GM19438 (cell line): ENCODE measurements around the gene TMEM38B.
"Not testable (repeated sequence)": the region's sequence is repeated elsewhere in the genome, so short reads cannot be mapped to it uniquely, and the experiment has no call there.

ENCODE experiments used
- ATAC-seq: cut with Tn5 transposase; IDR thresholded peaks from one replicate; pipeline ENCODE4 v1.9.1; 2021; ENCODE audit warnings: low read depth; ENCODE audit not compliant: unreplicated experiment

Gene TMEM38B

DNA sequence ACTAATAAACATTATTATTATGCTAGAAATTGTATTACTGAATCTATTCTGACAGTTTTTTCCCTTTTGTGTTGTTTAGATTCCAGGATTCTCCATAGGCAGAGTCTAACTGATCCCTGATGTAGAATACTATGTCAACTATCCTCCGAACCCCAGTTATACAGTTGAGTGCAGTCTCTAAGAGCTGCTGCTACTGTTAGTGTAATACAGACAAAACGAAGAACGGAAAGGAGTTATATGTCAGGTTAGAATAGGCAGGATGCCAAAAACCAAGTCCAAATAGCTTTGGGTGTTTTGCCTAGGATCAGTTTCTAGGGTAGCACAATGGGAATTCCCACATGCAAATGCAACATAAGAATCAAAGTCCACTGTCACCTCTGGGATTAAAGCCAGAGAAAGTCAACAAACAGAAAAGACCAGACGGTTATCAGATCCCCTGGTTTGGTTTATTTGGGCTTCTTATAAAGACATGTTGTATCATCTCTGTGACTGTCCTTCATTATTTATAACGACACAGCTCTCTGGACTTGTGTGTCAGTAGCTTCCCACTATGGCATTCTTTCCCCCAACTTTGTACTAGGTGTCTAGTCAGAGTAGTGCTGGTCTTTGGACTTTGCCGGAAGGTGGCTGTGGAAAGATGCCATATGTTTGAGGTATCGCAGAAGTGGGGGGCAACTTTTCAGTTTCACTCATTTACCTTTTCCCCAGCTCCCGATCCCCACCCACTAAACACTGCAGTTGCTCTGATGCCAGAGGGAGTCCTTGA is 14.9 kb upstream of the TMEM38B start:
- ATAC-seq: no peak

DNA sequence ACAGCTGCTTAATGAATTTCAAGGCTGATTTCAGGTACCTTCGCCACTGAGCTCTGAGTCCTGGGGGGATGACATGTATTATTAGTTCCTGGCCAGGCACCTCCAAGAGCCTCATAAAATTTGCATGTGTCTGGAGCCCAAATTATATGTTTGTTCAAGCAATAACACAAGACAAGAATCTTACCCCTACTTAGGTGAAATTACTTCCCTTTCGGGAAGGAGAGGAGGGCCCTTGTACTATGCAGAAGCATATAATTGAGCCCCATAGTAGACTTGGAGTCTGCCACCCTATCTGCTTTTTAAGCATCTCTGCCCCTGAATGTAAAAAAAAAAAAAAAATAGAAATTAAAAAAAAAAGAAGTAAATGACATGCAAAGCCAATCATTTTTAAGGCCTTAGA is 13.0 kb upstream of the TMEM38B start:
- no peak for ATAC-seq

DNA sequence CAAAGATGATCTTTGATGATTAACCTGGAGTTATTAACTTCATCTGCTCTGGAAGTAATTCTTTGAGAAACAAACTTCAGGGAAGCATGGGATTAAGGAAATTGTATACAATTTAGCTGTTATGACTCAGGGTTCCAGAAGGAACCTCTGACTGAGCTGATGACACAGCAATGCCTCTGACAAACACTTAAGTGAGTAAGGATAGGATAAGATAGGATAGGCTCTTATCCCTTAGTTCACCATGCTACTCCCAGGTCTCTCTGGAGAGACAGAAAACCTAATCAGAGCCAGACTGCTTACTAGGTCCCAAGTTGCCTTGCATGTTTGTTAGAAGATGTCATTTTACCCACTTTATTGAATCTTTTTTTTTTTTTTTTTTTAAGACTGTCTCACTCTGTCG is 12.6 kb upstream of the TMEM38B start:
- no peak for ATAC-seq

DNA sequence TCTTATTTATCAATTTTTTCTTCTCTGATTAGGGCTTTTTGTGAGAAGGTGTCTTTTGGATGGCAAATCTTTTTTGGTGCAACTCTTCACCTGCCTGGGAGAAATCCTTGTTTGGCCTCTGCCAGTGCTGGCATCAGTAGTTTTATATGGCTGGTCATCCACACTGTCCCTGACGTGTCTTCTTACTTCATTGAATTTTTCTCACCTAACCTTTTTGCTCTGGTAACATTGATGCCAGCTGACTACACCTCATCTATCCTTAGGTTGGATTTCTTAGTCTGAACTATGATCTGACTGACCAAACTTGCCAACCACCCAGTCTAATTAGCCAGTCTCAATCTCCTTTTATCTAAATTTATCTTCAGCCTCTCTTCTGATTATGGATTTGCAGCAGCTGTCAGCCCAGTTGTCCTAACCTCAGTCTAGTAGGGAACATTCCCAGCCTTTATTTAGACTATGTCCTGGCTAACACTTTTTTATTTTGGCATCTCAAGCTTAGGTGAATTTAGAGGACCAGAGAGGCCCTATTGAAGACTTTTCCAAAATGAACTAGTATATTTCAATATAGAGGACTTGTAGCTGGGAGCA is 10.6 kb upstream of the TMEM38B start:
- no peak for ATAC-seq

DNA sequence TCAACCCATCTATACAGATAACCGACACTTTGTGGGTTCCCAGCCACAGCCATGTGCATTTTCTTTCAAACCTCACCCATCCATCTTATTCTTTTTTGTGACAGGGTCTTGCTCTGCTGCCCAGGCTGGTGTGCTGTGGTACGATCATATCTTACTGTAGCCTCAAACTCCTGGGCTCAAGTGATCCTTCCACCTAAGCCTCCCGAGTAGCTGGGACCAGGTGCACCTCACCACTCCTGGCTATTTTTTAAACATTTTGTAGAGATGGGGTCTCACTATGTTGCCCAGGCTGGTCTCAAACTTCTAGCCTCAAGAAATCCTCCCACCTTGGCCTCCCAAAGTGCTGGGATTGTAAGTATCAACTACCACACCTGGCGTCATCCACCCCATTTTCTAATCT is 7.4 kb upstream of the TMEM38B start:
- ATAC-seq: no peak

DNA sequence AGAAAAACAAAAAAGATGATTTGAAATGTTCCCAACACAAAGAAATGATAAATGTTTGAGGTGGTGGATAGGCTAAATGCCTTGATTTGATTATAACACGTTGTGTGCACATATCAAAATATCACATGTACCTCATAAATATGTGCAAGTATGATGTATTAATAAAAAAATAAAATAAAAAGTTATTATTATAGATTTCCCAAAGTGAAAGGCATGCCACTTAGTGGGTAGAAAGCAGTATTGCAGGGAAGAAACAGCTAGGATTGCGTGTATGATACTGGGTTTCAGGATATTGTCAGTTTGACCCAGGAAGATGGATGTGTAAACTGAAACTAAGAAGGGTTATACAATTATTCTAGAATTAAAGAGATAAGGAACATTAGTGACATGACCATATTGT is 3.6 kb upstream of the TMEM38B start:
- no peak for ATAC-seq

DNA sequence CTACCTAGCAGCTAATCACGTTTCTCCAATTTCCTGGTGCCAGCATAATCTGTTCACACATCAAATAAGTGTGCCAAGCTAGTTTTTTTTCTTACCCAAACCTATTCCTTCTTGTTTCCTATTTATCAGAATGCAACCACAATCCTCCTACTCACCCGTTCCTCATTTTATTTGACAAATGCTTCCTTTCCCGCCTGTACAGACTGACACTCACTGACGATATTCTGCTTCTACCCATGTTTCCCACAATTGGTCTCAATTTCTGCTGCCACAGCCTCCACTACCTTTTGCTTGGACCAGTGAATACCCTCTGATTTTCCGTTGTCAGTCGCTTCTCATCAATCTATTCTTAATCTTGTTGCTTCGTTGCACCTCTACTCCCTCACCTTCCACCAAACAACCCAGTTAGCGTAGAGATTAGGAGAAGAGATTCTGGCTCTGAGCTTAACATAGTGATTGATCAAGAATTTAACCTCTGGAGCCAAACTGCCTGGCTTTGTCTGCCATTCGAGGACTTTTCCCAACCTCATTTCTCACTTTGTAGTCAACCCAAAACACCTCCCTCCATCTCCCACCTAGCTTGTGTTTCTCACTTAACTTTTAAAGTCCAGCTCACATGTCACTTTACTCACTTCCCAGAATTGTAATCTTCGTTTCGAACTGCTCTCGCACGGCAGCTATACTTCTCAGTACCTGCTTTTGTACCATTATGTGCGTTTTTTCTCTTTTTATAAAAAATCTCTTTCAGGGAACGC is 729 bp upstream of the TMEM38B start:
- ATAC-seq: no peak

DNA sequence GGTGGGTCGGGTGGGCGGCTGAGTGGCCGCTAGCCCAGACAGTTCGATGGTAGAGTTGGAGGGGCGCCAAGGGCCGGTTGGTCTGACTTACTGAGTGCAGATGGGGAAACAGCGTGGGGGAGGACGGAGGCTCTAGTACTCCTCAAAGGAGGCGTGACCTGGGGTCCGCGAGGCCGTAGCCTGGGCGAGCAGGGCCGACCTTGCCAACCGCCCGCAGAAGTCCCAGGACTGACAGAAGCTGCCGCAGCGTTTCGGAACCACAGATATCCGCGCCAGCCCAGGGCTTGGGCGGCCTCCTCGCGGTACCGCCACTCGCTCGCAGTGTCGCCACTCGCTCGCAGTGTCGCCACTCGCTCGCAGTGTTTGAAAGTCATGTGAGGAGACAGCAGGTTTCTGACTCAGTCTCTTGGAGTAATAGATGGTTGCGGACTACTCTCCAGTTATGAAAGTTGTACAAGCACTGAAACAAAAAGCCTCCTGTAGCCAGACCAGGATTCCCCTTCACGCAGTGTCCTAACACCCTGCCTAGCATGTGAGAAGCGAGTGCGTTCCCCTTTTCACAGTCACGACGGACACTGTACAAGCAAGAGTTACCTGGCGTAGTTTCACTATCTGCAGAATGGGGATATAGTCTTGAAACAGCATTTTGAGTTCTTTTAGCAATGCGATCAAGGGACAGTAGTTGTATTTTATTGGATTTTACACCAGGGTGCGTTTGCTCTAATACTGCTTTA is 674 bp downstream of the TMEM38B start:
- ATAC-seq: peak; percentile 74

DNA sequence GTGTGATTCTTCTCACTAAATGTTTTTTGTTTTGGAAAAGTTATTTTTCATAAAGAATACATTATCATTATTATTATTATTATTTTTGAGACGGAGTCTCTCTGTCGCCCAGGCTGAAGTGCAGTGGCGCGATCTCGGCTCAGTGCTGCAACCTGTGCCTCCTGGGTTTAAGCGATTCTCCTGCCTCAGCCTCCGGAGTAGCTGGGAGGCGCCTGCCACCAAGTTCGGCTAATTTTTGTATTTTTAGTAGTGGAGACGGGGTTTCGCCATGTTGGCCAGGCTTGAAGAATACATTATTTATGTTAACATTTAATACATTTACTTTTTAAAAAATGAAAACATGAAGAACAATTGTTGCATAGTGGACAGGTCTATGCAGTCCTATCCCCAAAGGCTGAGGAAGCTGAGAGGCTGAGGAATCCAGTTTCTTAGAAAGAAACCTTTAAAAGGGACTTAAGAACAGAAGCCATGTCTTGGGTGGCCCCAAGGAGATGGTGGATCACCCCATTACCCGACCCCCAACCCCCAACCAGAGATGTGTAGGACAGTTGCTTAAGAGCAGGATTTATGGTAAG is 2.0 kb downstream of the TMEM38B start:
- no peak for ATAC-seq

DNA sequence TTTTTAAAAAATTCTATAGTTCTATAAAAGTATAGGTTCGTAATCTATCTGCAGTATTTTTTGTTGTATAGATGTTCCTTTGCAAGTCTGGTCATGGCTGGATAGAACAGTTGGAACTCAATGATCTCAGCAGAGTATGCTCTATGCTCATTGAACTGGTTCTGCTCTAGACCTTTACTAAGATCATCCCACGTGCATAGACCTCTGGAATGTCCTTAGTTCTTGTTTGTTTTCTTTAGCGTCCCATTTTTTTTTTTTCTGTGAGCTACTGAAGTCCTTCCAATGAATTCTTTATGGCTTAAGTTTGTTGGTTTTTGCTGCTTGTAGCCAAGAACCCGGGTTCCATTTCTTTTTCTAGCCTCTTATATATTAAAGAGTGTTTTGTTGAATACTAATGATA is 3.5 kb downstream of the TMEM38B start:
- no peak for ATAC-seq

DNA sequence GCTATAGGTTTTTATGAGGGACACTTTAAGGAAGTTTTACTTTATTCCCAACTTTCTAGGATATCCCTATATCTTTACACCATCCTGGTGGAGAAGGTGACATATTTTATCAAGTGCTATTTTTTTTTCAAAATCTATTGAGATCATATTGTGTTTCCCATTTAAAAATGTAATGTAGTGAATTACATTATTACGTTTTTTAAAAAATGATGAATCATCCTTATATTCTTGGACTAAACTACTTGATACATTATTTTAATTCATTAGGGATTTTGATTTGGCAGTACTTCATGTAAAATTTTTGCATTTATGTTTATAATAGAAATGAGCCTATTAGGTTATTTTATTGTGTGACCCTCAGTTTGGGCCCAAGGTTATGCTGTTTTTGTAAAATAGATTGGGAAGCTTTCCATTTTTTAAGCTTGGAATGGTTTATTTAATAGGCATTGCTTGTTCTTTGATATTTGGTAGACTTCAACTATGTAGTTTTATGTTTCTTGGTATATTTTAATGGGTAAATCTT is 4.1 kb downstream of the TMEM38B start:
- ATAC-seq: no peak

DNA sequence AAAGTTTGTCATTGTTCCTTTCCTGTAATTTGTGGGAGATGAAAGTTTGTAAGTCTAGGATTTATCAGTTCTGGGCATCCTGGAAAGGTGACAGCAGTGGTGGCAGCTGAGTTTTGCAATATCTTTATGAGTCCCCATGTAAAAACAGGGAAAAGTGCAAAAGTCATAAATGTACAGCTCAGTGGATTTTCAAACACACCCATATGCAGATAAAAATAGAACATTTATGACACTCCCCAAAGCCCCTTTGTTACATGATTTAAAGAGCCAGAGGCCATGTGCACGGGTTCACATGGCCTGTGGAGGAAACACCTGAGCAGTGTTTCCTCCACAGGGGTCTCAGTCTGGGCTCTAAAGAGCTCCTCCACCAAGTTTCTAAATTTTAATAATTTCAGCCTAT is 6.3 kb downstream of the TMEM38B start:
- no peak for ATAC-seq

DNA sequence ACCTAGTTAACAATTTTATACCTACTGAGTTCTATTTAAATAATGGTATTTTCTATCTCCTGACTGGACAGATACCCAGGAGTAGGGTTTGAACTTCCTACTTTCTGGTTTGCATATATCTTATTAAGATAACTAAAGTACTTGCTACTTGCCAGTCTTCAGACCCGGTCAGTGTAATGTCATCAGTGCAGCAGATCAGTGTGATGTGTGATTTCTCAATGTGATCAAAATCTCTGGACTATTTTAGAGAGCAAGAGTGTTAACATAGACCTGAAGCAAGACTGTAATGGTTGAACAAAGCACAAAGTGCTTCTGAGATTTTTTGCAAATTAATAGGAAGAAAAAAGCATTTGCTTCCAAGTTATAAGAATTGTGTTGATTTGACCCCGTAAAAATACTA is 6.8 kb downstream of the TMEM38B start:
- no peak for ATAC-seq

DNA sequence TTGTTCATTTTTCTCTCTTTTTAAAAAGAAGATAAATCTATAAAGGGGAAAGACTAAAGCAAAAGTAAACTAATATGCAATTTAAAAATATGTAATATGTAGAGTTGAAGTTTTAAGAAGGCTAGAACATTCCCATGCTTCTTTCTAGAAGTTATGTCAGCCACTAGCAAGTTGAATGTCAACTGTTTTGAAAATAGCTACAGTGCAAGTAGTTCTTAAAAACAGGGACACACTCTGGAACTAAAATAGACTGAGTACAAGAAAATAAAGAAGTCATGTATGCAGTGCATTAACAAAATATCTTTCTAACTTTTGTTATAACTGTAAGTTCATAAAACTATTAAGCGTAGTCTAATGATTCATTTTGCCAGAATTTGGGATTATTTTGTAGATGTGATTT is 7.9 kb downstream of the TMEM38B start:
- ATAC-seq: no peak

DNA sequence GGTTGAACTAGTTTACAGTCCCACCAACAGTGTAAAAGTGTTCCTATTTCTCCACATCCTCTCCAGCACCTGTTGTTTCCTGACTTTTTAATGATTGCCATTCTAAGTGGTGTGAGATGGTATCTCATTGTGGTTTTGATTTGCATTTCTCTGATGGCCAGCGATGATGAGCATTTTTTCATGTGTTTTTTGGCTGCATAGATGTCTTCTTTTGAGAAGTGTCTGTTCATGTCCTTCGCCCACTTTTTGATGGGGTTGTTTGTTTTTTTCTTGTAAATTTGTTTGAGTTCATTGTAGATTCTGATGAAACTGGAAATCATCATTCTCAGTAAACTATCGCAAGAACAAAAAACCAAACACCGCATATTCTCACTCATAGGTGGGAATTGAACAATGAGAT is 9.3 kb downstream of the TMEM38B start:
- not testable (repeated sequence) for ATAC-seq

DNA sequence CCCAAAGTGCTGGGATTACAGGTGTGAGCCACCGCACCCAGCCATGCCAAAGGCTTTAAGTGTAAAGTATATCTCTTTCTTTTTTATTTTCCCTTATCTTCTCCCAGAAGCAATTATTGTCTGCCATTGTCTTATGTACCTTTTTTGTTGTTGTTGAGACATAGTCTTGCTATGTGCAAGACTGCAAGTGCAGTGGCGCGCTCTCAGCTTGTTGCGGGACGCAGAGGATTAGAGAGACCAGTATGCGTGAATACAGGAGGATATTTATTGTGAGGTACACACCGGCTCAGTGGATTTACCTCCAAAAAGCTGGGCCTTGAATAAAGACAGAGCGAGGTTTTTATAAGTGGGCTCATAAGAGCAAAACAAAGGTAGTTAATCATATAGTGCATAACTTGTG is 11.8 kb downstream of the TMEM38B start:
- ATAC-seq: no peak

DNA sequence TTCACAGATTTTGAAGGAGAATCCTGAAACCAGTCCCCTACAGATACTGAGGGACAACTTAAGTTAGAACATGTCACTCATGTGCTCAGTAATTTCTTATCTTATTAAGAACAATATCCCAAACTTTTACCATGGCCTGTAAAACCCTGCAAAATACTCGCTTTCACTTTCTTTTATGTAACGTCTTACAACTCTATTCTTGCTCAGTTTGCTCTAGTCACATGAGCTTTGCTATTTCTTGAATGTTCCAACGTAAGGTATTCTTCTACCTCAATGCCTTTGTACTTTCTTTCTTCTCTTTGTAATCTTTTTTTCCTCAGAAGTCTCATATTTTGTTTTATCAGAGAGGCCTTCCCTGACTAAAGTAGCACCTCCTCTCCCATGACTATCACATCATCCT is 14.1 kb downstream of the TMEM38B start:
- ATAC-seq: no peak

DNA sequence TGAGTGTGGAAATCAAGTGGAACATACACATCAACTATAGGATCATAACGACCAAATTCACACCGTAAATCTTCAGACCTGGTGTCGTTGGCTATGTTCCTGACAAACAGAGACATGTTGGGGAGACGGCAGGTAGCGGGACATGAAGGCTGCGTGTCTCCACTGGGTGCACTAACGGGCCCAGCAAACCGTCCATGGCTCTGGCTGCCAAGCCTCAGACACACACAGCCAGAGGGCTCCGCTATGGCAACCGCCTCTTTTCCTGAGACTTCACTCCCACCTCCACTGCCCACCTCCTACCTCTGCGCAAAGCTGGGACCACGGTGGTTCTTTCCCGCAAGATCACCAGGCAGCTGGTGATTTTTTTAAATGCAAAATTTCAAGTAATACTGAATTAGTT is 16.3 kb downstream of the TMEM38B start:
- ATAC-seq: no peak

DNA sequence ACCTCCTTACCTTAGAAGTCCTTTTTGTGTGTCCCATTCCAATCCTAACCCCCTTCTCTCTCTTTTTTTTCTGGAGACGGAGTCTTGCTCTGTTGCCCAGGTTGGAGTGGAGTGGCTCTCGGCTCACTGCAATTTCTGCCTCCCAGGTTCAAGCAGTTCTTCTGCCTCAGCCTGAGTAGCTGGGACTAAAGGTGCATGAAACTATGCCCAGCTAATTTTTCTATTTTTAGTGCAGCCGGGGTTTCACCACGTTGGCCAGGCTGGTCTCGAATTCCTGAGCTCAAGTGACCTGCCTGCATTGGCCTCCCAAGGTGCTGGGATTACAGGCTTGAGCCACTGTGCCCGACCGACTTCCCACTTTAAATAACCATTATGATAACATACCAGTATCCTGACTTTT is 17.5 kb downstream of the TMEM38B start:
- no peak for ATAC-seq

DNA sequence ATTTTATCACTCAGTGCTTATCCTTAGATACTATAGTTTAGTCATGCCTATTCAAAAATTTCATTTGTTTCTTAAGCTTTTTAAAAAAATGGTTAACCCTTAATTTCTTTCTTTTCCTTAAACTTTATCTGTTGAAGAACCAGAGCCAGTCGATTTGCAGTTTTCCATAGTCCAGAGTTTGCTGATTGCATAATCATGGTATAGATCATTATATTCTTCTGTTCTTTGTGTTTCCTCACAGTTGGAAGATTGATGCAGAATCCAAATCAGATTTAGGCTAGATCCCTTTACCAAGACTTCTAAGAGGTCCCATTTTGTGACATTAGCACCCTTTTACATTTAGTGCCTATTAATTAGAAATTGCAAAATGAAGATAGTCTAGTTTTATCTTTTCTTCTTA is 18.0 kb downstream of the TMEM38B start:
- no peak for ATAC-seq

DNA sequence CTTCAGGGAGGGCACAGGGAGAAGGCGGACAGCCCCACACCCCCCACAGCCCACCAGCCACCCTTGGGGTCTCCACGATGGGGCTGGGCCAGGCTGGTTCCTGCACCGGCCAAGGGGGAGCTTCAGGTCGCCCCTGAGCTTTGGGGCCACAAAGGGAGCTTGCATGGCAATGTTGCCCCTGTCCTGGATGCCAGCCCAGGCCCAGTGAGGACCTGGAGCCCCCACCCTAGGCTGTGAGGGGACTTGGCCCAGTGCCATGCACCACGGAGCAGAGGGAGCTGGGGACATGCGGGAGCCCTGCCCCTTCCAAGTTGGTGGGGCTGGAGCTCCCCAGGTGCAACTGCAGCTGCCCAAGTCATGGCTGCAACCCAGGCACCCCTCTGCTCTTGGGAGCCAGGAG is 18.4 kb downstream of the TMEM38B start:
- ATAC-seq: no peak
